GM18517 (cell line): ENCODE data around the gene TLE2.
A peak's percentile ranks its signal among the peaks of the same experiment; 100 is the strongest.

ENCODE experiments used
- ATAC-seq: cut with Tn5 transposase; IDR thresholded peaks from one replicate; pipeline ENCODE4 v1.9.1; 2021; ENCODE audit warnings: mild to moderate bottlenecking, moderate library complexity; ENCODE audit not compliant: unreplicated experiment

The TLE2 gene

GRCh38 chr19:3029065-3029923 lies at the start of gene TLE2:
TSS of gene TLE2 (minus strand) at chr19:3029280. CDS start at chr19:3028904, 376 bp downstream.
- ATAC-seq = no peak

- ATAC-seq = no peak
Measured at GRCh38 chr19:3075605-3076431, 46.7 kb upstream of the TLE2 start.

GRCh38 chr19:3073931-3074595 lies 45.0 kb upstream of the TLE2 start:
- ATAC-seq = no peak

GRCh38 chr19:3073159-3073563 lies 44.1 kb upstream of the TLE2 start:
- ATAC-seq = no peak

GRCh38 chr19:3071768-3072167 lies 42.7 kb upstream of the TLE2 start:
- no peak for ATAC-seq

GRCh38 chr19:3068071-3068470 lies 39.0 kb upstream of the TLE2 start:
- no peak for ATAC-seq

GRCh38 chr19:3067563-3067962 lies 38.5 kb upstream of the TLE2 start:
- ATAC-seq = no peak

- no peak for ATAC-seq
Measured at GRCh38 chr19:3066482-3067049, 37.5 kb upstream of the TLE2 start.

GRCh38 chr19:3065675-3066357 lies 36.7 kb upstream of the TLE2 start:
- ATAC-seq = peak; percentile 67

- no peak for ATAC-seq
Measured at GRCh38 chr19:3064011-3064330, 34.9 kb upstream of the TLE2 start.

- ATAC-seq = no peak
Measured at GRCh38 chr19:3062165-3063105, 33.4 kb upstream of the TLE2 start, which contains the start of gene TLE5. TSS of gene TLE5 (minus strand) at chr19:3062495. CDS start at chr19:3062200, 295 bp downstream.

- no peak for ATAC-seq
Measured at GRCh38 chr19:3061182-3062161, 32.4 kb upstream of the TLE2 start.

GRCh38 chr19:3060857-3061181 lies 31.7 kb upstream of the TLE2 start:
- ATAC-seq = no peak

GRCh38 chr19:3059653-3060052 lies 30.6 kb upstream of the TLE2 start:
- no peak for ATAC-seq

GRCh38 chr19:3058821-3059314 lies 29.8 kb upstream of the TLE2 start:
- ATAC-seq = no peak

- ATAC-seq = no peak
Measured at GRCh38 chr19:3058009-3058820, 29.1 kb upstream of the TLE2 start.

- ATAC-seq = no peak
Measured at GRCh38 chr19:3057275-3057714, 28.2 kb upstream of the TLE2 start.
